GM18526 (cell line): ENCODE data around the gene TIMD4.

Source experiments
- POLR2A ChIP-seq: IDR thresholded peaks from 3 replicates; pipeline ENCODE4 v1.6.1; 2011; ENCODE audit not compliant: insufficient read length; ENCODE audit errors: extremely low read depth

The TIMD4 gene

DNA sequence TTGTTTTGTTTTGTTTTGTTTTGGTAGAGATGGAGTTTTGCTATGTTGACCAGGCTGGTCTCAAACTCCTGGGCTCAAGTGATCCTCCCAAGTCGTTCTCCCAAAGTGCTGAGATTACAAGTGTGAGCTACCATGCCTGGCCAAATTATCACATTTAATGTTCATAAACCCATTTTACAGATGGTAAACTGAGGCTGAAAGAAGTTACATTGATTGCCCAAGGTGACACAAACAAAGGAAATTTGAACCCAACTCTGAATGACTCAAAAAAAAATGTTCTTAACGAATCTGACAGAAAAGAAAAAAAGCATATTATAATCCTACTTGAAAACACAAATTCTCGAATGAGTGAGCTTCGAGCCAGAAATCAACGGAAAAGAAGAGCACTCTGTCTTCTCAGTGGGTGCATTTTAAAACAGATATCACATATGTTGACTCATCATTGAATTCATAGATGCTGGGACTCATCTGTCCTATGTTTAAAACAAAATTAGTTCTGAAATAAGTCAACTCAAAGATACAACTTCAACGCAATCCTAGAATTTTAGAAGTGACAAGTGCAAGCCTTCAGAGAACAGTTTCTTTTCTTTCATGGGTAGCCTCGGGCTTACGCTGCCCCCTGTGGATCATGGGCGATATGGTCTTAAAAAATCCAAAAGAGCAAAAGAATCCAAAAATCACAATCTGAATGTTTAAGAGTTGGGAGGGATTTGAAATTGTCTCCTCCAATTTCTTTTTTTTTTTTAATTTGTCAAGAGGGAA, 28.4 kb downstream of the TIMD4 start:
- TF ChIP-seq POLR2A: no peak

DNA sequence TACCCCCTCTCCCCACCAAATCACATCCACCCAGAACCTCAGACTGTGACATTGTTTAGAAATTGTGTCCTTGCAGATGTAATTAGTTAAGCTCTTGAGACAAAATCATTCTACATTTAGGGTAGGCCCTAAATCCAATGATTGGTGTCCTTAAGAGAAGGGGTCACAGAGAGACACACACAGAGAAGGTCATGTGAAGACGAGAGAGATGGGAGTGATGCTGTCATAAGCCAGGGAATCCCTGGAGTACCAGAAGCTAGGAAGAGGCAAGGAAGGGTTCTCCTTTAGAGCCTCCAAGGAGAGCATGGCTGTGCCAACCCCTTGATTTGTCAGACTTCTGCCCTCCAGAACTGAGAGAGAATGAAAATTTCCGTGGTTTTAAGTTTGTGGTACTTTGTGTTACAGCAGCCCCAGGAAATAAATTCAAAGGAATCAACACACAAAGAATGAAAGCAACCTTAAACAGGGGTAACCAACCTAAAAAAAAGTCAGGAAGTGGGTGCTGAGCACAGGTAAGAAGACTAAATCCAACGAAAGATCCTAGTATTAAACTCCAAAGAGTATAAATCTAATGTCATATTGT, 33.6 kb downstream of the TIMD4 start:
- no peak for TF ChIP-seq POLR2A

DNA sequence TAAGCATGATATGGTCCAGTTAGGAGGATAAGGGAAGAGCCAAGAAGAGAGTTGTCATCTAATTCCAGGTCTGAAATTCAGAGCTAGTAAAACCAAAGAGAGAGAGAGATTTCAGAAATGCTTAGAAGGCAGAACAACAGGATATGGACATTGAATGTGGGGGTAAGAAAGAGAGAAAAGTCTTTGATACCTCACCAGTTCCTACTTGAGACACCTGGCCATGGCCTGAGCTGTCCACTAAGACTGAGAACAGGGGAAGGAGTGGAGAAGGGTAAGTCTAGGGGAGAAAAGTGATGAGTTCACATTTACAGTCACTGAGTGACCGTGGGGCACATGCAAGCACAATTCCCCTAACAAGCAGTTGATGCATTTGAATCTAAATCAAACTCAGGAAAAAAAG, 35.5 kb downstream of the TIMD4 start:
- TF ChIP-seq POLR2A: no peak

DNA sequence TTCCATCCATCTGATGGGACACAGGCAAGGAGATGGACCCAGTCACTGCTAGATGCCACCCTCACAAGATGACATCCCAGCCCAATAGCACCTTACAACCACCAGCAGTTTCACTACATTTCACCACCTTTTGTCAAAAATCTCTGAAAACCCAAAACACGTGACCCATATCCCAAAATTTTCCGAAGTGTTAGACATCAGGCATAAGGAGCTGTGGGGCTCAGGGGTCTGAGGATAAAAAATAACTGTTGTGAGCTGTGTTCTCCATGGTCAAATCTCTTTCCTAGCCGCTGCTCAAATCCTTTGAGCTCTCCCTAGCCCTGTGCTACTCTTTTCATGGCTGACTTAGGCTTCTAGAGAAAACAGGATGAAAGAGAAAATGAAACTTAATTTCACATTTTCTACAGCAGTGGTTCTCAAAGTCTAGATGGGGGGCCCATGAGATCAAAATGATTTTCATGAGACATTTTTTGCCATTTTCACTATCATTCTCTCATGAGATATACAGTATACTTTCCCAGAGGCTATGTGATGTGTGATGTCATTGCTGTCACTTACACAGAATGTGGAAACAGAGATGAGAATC, 40.7 kb downstream of the TIMD4 start:
- no peak for TF ChIP-seq POLR2A

DNA sequence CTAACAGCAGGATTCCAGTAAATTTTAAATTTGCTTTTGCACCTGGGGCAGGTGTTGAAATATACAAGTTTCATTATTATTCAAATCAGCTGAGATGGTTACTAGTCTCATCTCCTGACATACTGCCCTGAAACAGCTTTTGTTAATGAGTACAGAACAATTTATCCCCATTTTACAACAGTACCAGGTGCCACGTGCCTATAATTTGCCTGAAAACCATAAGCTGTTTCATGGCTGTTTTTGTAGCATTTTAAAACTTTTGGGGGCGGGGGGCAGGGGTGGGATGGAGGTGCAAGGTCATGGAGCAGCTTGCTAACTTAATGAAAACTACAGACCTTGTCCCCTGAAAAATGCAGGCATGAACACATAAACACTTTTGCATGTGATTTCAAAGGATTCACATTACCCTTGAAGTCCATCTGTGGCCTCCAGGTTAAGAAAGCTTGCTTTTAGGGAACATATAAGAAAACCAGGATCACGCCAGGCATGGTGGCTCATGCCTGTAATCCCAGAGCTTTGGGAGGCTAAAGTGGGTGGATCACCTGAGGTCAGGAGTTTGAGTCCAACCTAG, 42.1 kb downstream of the TIMD4 start:
- TF ChIP-seq POLR2A: no peak

DNA sequence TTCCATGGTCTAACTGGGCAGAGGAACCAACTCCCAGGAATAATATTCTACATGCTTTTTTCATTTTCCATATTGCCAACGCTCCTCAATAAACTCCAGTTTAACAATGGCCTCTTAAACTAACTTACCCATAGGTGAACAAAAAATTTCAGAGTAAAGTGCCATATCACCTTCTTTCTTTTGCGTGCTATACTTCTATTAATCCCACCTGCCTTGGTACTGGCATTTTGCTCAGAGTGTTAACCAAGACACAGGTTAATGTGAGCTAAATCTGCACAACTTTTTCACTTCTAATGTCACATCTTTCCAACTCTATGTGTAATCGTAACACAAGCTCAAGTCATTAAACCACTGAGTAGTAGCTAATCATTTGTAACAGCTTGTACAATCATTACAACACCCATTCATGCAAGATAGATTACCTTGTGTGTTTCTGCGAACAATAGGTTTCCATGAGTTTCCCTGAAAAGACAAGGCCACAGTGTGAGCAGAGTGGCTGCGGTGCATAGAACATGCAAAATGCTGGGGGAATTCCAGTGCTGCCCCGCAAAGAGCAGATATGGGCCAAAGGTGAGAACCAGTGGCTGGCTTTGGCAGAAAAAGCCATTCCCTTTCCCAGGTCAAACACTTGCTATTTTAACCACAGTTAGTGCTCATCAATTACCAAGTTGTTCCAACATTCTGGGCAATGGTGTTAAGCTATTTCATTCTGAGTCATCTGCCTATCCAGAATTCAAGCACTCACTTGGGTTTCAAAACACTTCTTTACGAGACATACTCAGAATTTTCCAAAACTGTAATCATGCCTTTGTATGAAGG, 42.8 kb downstream of the TIMD4 start:
- peak; percentile 23 for TF ChIP-seq POLR2A

DNA sequence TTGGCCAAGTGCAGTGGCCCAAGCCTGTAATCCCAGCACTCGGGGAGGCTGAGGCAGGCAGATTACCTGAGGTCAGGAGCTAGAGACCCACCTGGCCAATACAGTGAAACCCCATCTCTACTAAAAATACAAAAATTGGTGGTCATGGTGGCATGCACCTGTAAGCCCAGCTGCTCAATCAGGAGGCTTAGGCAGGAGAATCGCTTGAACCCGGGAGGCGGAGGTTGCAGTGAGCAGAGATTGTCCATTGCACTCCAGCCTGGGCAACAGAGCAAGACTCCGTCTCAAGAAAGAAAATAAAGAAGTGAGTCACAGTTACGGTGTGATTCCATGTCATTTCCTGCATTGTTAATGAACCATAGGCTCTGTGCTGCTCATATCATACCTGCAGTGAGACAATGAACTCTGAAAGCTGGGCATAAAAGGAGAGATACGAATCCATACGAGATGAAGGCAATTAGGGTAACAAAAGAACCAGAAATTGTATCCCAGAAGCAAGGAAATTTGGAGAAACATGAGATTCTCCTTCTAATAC, 44.6 kb downstream of the TIMD4 start:
- TF ChIP-seq POLR2A: no peak

DNA sequence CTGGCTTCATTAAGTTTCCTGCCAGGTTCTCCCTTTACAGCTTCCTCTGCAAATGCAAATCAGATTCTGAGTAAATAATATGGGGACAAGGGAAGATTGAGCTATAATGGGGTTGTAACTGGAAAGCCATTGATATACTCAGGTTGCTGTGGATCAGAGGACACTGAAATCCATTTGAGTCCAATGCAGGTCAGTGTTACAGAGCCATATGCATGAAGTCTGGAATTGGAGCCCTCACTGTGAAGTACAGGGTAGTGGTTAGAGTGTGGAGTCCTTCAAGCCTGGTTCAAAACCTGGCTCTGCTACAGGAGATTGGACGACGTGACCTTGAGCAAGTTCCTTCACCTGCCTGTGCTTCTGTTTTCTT, 48.7 kb downstream of the TIMD4 start:
- TF ChIP-seq POLR2A: no peak

DNA sequence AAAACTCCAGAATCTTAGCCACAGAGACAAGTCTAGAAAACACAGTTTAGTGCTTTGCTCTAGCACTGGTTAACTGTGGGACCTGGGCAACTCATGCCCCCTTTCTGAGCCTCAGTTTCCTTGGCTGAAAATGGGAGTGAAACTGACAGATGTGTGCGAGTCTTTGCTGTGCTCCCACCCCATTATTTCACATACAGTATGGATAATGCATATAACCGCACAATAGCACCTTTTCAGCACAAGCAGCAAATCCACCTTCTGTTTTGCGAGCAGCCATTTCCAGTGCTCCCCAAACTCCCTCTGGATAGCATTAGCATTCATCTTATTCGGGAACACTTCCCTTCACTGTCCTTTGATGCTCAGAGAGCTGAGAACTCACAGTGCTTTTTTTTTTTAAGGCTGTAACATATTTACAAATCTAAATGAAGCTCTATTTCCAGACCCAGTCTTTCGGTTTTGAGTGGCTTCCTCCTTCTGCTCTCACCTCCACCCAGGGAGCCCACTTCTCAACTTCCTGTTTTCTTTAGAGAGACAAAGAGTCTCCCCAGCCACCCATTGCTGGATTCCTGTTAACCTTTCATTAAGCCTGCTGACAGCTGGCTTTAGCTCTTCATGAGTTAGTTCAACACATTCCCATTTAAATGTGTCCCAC, 49.2 kb downstream of the TIMD4 start:
- peak; percentile 21 for TF ChIP-seq POLR2A

DNA sequence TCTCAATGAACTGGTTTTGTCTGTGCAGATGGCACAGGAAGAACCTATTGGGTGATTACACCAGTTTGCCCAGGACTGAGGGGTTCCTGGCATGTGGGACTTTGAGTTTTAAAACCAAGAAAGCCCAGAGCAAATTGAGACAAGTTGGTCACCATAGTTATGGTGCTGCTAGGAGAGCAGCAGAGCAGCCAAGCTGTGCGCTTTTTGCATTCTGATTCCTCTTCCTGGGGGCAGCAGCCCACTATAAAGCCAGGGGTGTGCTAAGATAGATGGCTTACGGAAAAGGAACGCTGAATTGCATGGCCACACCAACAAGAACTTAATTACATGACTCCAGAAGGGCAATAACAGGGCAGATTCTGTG, 49.7 kb downstream of the TIMD4 start:
- no peak for TF ChIP-seq POLR2A

DNA sequence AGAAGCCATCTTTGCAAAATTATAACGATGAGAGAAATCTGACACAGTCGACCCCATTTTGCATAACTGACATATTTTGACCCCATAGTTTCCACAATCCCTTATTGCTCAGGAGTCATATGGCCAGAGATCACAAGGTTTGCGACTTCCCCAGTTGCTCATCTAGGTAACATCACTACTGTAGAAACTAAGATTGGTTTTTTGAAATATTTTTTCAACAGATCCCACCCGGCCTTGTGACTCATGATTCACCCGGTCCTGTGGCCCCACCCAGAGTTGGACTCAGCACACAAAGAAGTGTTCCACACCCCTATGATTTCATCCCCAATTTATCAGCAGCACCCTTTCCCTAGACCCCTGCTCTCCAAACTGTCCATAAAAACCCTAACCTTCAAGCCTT, 50.2 kb downstream of the TIMD4 start:
- TF ChIP-seq POLR2A: no peak

DNA sequence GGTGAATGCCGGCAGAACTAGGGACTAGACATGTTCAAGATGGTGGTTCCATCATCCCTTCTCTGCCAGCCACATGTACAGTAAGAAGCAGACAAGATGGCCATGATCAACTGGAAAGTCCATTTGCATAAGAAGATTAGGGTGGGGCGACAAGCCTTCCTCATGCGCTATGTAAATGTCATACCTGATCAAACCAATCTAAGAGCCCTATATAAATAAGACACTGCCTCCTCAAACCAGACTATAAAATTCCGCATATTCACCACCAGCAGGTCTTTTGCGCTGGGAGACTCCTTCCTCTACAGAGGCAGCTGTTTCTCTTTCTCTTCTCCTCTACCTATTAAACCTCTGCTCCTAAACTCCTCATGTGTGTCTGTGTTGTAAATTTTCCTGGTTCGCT, 53.8 kb downstream of the TIMD4 start:
- no peak for TF ChIP-seq POLR2A

DNA sequence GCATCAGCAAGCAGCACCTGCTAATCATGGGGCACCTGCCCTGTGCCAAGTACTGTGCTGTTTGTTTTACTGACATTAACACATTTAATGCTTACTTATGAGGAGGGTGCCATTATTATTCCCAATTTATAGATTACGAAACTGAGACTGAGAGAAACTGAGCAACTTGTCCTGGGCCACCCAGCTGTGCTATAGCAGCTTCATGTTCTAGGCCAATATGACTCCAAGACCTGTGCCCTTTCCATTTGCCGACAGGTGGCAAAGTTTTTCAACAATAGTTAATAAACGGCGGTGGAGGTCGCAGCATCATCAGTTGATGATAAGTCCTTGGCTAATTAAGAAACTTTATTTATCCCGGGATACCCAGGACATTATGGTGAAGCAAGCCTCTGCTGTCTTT, 55.4 kb downstream of the TIMD4 start:
- no peak for TF ChIP-seq POLR2A

DNA sequence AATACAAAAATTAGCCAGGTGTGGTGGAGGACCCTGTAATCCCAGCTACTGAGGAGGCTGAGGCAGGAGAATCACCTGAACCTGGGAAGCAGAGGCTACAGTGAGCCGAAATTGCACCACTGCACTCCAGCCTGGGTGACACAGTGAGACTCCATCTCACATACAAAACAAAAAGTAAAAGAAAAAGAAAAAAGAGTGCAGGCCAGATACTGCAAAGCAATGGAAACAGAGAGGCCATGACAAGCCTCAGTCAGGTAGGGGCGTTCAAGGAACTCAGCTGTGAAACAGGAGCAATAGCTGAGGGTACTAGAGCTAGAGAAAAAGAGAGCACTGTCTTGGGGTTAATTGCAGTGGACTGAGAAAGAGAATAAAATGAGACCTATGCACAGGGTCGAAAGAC, 56.2 kb downstream of the TIMD4 start:
- TF ChIP-seq POLR2A: no peak

DNA sequence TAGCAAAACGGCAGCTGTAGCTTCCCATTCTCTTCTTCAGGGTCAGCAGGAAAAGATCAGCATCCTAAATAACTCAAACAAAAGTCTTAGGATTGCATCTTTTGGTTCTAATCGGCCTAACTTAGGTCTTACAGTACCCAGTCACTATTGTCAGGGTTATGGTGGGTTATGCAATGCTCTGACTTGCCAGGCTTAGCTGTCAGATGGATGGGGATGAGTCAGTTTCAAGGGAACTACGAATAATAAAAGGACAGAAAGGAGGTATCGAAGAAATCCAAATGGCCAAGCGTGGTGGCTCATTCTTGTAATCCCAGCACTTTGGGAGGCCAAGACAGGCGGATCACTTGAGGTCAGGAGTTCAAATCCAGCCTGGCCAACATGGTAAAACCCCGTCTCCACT, 66.5 kb downstream of the TIMD4 start:
- TF ChIP-seq POLR2A: no peak

DNA sequence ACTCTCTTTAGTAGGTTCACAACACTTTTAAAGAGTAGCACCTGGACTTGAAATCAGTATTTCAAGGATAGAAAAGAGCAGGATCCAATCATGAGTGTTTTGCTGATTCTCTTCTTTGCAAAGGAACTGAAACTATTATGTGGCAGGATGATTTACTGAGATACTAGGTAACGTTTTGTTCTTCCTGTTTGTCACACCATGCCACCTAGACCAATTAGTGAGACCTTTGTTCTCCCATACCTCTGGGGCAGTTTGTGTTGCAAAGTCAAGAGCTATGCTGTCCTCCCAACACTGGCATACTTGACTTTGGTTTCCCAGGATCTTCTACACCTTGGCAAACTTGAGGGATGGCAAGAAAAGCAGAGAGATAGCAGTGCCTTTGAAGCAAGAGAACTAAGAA, 69.5 kb downstream of the TIMD4 start:
- TF ChIP-seq POLR2A: no peak

DNA sequence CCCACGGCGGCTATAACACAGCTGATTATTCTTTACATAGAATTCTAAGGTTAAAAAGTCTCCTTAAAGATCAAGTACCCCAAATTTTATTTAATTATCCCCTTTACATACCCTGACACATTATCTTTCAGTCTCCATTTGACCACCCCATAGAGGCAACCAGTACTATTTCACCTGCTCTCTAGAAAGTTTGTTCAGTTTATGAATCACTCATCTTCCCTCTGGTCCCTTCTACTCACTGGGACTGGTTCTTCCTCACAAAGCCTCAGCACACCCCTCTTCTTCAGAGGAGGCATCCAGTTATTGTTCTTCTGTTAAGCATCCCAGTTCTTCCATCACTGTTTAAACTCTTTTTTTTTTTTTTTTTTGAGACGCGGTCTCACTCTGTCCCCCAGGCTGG, 70.2 kb downstream of the TIMD4 start:
- TF ChIP-seq POLR2A: no peak
